Measurements from ENCODE around the gene NOP56. TPM values are rescaled to one million over a fixed set of nuclear protein-coding genes. Genes with fewer than 3 reads are reported as not detected.

Gene NOP56
- total and polyA plus RNA-seq, 2 donors from 2014 or later = 68.8 to 110 TPM

- intact Hi-C loops (cut with DNase I) = no loop called here
- Histone ChIP-seq H3K36me3 (ENCODE audit: control insufficient read depth in 2 of 3, insufficient read depth in 3 of 3, low read length in 3 of 3) (no peaks in the 10 kb centered on the region), H3K9me3 (ENCODE audit: control insufficient read depth in 2 of 3, insufficient read depth in 1 of 3, low read length in 3 of 3) (peaks cover 0 to 8% (median 5%) of the 10 kb centered on the region in 3 donors), H3K27ac (ENCODE audit: low read depth in 2 of 2, low read length in 2 of 2) (no peak overlapping the region), H3K4me1 (ENCODE audit: control insufficient read depth in 2 of 3, insufficient read depth in 2 of 3, low read depth in 1 of 3, low read length in 3 of 3) (no peaks in the 10 kb centered on the region), H3K9ac (ENCODE audit: low read length in 3 of 3) (no peak overlapping the region), H3K4me3 (ENCODE audit: low read length in 3 of 3) (no peak overlapping the region), H3K27me3 (ENCODE audit: control insufficient read depth, insufficient read depth, low read length) (no peaks in the 10 kb centered on the region)
- DNase-seq = no peak
- no peak for TF ChIP-seq CTCF (IDR thresholded peaks at IDR 0.05; ENCODE audit: borderline replicate concordance, extremely low read depth, insufficient read depth)
- FAIRE-seq = no peak
Measured at GRCh38 chr20:2603816-2604505, 48.5 kb upstream of the NOP56 start.

- Histone ChIP-seq H3K9me3 (ENCODE audit: control insufficient read depth in 2 of 3, insufficient read depth in 1 of 3, low read length in 3 of 3) (peaks cover 0 to 8% (median 5%) of the 10 kb centered on the region in 3 donors), H3K4me1 (ENCODE audit: control insufficient read depth in 2 of 3, insufficient read depth in 2 of 3, low read depth in 1 of 3, low read length in 3 of 3) (no peaks in the 10 kb centered on the region), H3K4me3 (ENCODE audit: low read length in 3 of 3) (no peak overlapping the region), H3K9ac (ENCODE audit: low read length in 3 of 3) (no peak overlapping the region), H3K36me3 (ENCODE audit: control insufficient read depth in 2 of 3, insufficient read depth in 3 of 3, low read length in 3 of 3) (no peaks in the 10 kb centered on the region), H3K27me3 (ENCODE audit: control insufficient read depth, insufficient read depth, low read length) (no peaks in the 10 kb centered on the region), H3K27ac (ENCODE audit: low read depth in 2 of 2, low read length in 2 of 2) (no peak overlapping the region)
- intact Hi-C loops (cut with DNase I) = no loop called here
- DNase-seq (no peak), FAIRE-seq (no peak)
- TF ChIP-seq CTCF (IDR thresholded peaks at IDR 0.05; ENCODE audit: borderline replicate concordance, extremely low read depth, insufficient read depth) = no peak
Measured at GRCh38 chr20:2604506-2604835, 48.0 kb upstream of the NOP56 start.

- H3K9me3 ChIP-seq (ENCODE audit: control insufficient read depth in 2 of 3, insufficient read depth in 1 of 3, low read length in 3 of 3) = peaks cover 0 to 8% (median 5%) of the 10 kb centered on the region in 3 donors
- no peak for TF ChIP-seq CTCF (IDR thresholded peaks at IDR 0.05; ENCODE audit: borderline replicate concordance, extremely low read depth, insufficient read depth)
- intact Hi-C loops (cut with DNase I) = no loop called here
- FAIRE-seq = peak; percentile 54
- H3K4me1 ChIP-seq (ENCODE audit: control insufficient read depth in 2 of 3, insufficient read depth in 2 of 3, low read depth in 1 of 3, low read length in 3 of 3) = no peaks in the 10 kb centered on the region
- H3K36me3 ChIP-seq (ENCODE audit: control insufficient read depth in 2 of 3, insufficient read depth in 3 of 3, low read length in 3 of 3) = no peaks in the 10 kb centered on the region
- no peak overlapping the region for H3K4me3 ChIP-seq (ENCODE audit: low read length in 3 of 3)
- no peaks in the 10 kb centered on the region for H3K27me3 ChIP-seq (ENCODE audit: control insufficient read depth, insufficient read depth, low read length)
- no peak for DNase-seq
- no peak overlapping the region for H3K27ac ChIP-seq (ENCODE audit: low read depth in 2 of 2, low read length in 2 of 2)
- H3K9ac ChIP-seq (ENCODE audit: low read length in 3 of 3) = no peak overlapping the region
Measured at GRCh38 chr20:2606507-2607006, 45.9 kb upstream of the NOP56 start.
